H1 (cell line): ENCODE measurements around the gene TBC1D3B. TPM values are rescaled to one million over a fixed set of nuclear protein-coding genes. Genes with fewer than 3 reads are reported as not detected.
"Not testable (repeated sequence)": the region's sequence is repeated elsewhere in the genome, so short reads cannot be mapped to it uniquely, and the experiment has no call there.

Source experiments
- CTCF ChIA-PET: fragments of 300-600 bp; sonication (Branson Sonifier 250); formaldehyde crosslinking; loops from one replicate; lab custom pipeline; 2021; ENCODE audit not compliant: partially characterized antibody; lab: Charles Lee
- POLR2A ChIA-PET: fragments of 300-600 bp; sonication (Branson Sonifier 250); formaldehyde crosslinking; loops from one replicate; lab custom pipeline; 2021; ENCODE audit warnings: inconsistent platforms; ENCODE audit not compliant: partially characterized antibody; lab: Charles Lee
- DNase-seq, 2 experiments: peaks; one replicate each; pipeline versions ENCODE4 v3.0.0 to v3.0.0-alpha.2; 2010 to 2022; ENCODE audit warnings: low spot score in 2 of 2, low read depth in 1 of 2, mixed read lengths in 1 of 2
- FAIRE-seq: peaks from 2 replicates; lab custom pipeline; 2011; peaks lifted over from hg19 to GRCh38; lab: Jason Lieb, UNC
- H2AFZ ChIP-seq: 2 replicates; pipeline ENCODE4 v1.8.1; 2012; ENCODE audit warnings: low read length, inconsistent platforms
- H2AK5ac ChIP-seq: 2 replicates; pipeline ENCODE4 v1.6.1; 2013; ENCODE audit warnings: low read depth, low read length
- H2BK120ac ChIP-seq: replicated peaks from 2 replicates; pipeline ENCODE3; 2013; ENCODE audit warnings: low read depth, low read length, inconsistent platforms
- H2BK12ac ChIP-seq: 2 replicates; pipeline ENCODE4 v1.6.1; 2013; ENCODE audit warnings: low read depth, low read length
- H2BK15ac ChIP-seq: 2 replicates; pipeline ENCODE4 v1.6.1; 2013; ENCODE audit warnings: low read length
- H2BK20ac ChIP-seq: 2 replicates; pipeline ENCODE4 v1.6.1; 2013; ENCODE audit warnings: low read length
- H2BK5ac ChIP-seq: 2 replicates; pipeline ENCODE4 v1.6.1; 2013; ENCODE audit warnings: low read depth, low read length
- H3K14ac ChIP-seq: 2 replicates; pipeline ENCODE4 v1.6.1; 2013; ENCODE audit warnings: inconsistent platforms; ENCODE audit not compliant: insufficient read length
- H3K18ac ChIP-seq: 2 replicates; pipeline ENCODE4 v1.6.1; 2013; ENCODE audit warnings: low read length; ENCODE audit errors: extremely low read depth
- H3K23ac ChIP-seq: 2 replicates; pipeline ENCODE4 v1.6.1; 2013; ENCODE audit warnings: inconsistent platforms; ENCODE audit not compliant: insufficient read length
- H3K23me2 ChIP-seq: 2 replicates; pipeline ENCODE4 v1.6.1; 2013; ENCODE audit warnings: low read depth, low read length
- H3K27ac ChIP-seq: 2 replicates; pipeline ENCODE4 v1.6.1; 2011; ENCODE audit warnings: low read depth, low read length, inconsistent platforms
- H3K27me3 ChIP-seq, 4 experiments: replicated peaks in 1 of 4; 1 replicate in 1 of 4; 2 replicates in 3 of 4; pipeline versions ENCODE4 v1.6.1 to v1.8.1; 2011 to 2013; ENCODE audit warnings: low read length in 3 of 4, mild to moderate bottlenecking in 3 of 4, inconsistent platforms in 2 of 4, mixed read lengths in 2 of 4, moderate library complexity in 1 of 4; ENCODE audit not compliant: control insufficient read depth in 3 of 4, insufficient read depth in 3 of 4; ENCODE audit errors: extremely low read depth in 1 of 4
- H3K36me3 ChIP-seq, 4 experiments: 2 replicates each; pipeline versions ENCODE4 v1.6.1 to v1.8.1; 2011 to 2013; ENCODE audit warnings: mild to moderate bottlenecking in 4 of 4, low read length in 3 of 4, moderate library complexity in 2 of 4, control low read depth in 1 of 4, inconsistent platforms in 1 of 4; ENCODE audit not compliant: insufficient read depth in 4 of 4, control insufficient read depth in 2 of 4
- H3K4ac ChIP-seq: replicated peaks from 2 replicates; pipeline ENCODE3; 2013; ENCODE audit warnings: low read length, low read depth, mixed read lengths, inconsistent platforms; ENCODE audit not compliant: insufficient read length
- H3K4me1 ChIP-seq, 4 experiments: replicated peaks in 1 of 4; 1 replicate in 1 of 4; 2 replicates in 3 of 4; pipeline versions ENCODE4 v1.6.1 to v1.8.1; 2011 to 2013; ENCODE audit warnings: low read length in 3 of 4, inconsistent platforms in 2 of 4, mixed read lengths in 1 of 4; ENCODE audit not compliant: insufficient read depth in 4 of 4, control insufficient read depth in 3 of 4
- H3K4me2 ChIP-seq, 2 experiments: 2 replicates each; pipeline versions ENCODE4 v1.6.1 to v1.8.1; 2011 to 2013; ENCODE audit warnings: low read depth in 2 of 2, low read length in 2 of 2, control low read depth in 1 of 2, inconsistent platforms in 1 of 2, mild to moderate bottlenecking in 1 of 2; ENCODE audit not compliant: insufficient read depth in 1 of 2
- H3K4me3 ChIP-seq, 4 experiments: fragments of 200-600, 300-600 bp in 1 of 4; sonication (generic), shearing (Covaris generic), sonication (Bioruptor Twin) in 1 of 4; 2 replicates each; pipeline versions ENCODE4 v1.5.1 to v1.8.1; 2011 to 2016; ENCODE audit warnings: low read length in 4 of 4, low read depth in 3 of 4, control low read depth in 2 of 4, inconsistent platforms in 2 of 4, mild to moderate bottlenecking in 2 of 4, mixed read lengths in 1 of 4, moderate library complexity in 1 of 4; ENCODE audit not compliant: insufficient read depth in 2 of 4; ENCODE audit errors: extremely low read depth in 1 of 4
- H3K56ac ChIP-seq: replicated peaks from 2 replicates; pipeline ENCODE3; 2013; ENCODE audit warnings: low read depth, mild to moderate bottlenecking, mixed read lengths, low read length, inconsistent platforms; ENCODE audit not compliant: insufficient read length
- H3K79me1 ChIP-seq: 2 replicates; pipeline ENCODE4 v1.6.1; 2013; ENCODE audit warnings: low read depth, low read length, control low read depth
- H3K79me2 ChIP-seq, 2 experiments: 2 replicates each; pipeline versions ENCODE4 v1.6.1 to v1.8.1; 2012 to 2013; ENCODE audit warnings: low read length in 2 of 2, mild to moderate bottlenecking in 2 of 2, inconsistent platforms in 1 of 2; ENCODE audit not compliant: insufficient read depth in 2 of 2, control insufficient read depth in 1 of 2
- H3K9ac ChIP-seq, 4 experiments: replicated peaks in 1 of 4; 1 replicate in 1 of 4; 2 replicates in 3 of 4; pipeline versions ENCODE4 v1.6.1 to v1.8.1; 2011 to 2013; ENCODE audit warnings: low read depth in 3 of 4, low read length in 3 of 4, control low read depth in 2 of 4, mild to moderate bottlenecking in 2 of 4, moderate library complexity in 2 of 4, inconsistent platforms in 1 of 4; ENCODE audit errors: extremely low read depth in 1 of 4
- H3K9me3 ChIP-seq, 2 experiments: 2 replicates each; pipeline versions ENCODE4 v1.6.1 to v1.8.1; 2012 to 2013; ENCODE audit warnings: mild to moderate bottlenecking in 2 of 2, moderate library complexity in 2 of 2, control low read depth in 1 of 2, inconsistent platforms in 1 of 2, low read depth in 1 of 2, low read length in 1 of 2, mixed read lengths in 1 of 2; ENCODE audit not compliant: insufficient read depth in 2 of 2
- H4K20me1 ChIP-seq, 2 experiments: replicated peaks in 1 of 2; 2 replicates each; pipeline versions ENCODE3 to v1.8.1; 2011 to 2013; ENCODE audit warnings: inconsistent platforms in 2 of 2, low read length in 2 of 2, mild to moderate bottlenecking in 1 of 2; ENCODE audit not compliant: insufficient read depth in 2 of 2, control insufficient read depth in 1 of 2
- H4K5ac ChIP-seq: 2 replicates; pipeline ENCODE4 v1.6.1; 2013; ENCODE audit warnings: low read length, low read depth, mixed read lengths, inconsistent platforms; ENCODE audit not compliant: insufficient read length
- H4K8ac ChIP-seq: 2 replicates; pipeline ENCODE4 v1.8.0; 2013; ENCODE audit warnings: mild to moderate bottlenecking, moderate library complexity, low read length, inconsistent platforms; ENCODE audit not compliant: insufficient read depth; ENCODE audit errors: extremely low read depth
- H4K91ac ChIP-seq: replicated peaks from 2 replicates; pipeline ENCODE3; 2013; ENCODE audit warnings: low read length, mixed read lengths, inconsistent platforms; ENCODE audit not compliant: insufficient read length
- WGBS, 2 experiments: shearing (Covaris generic) in 1 of 2; methylation state at CpG; one replicate each; pipeline versions ENCODE4 v1.1.6 to v1.1.7; 2013 to 2015; ENCODE audit warnings: low lambda C conversion rate in 2 of 2, mixed read lengths in 2 of 2, inconsistent platforms in 1 of 2, low coverage in 1 of 2, missing lambda C conversion rate in 1 of 2; ENCODE audit not compliant: insufficient replicate concordance in 2 of 2, insufficient coverage in 1 of 2, insufficient read length in 1 of 2; ENCODE audit errors: extremely low coverage in 1 of 2, missing lambda C conversion rate in 1 of 2; 5-methylcytosine and 5-hydroxymethylcytosine counted together
- polyA plus RNA-seq, 7 experiments: library from polyadenylated mRNA; depleted of rRNA in 3 of 7; stranded (reverse) in 5 of 7; unstranded in 2 of 7; fragments of >200 nt in 5 of 7; fragments of 200-250 nt in 2 of 7; gene quantifications; 1 replicate in 5 of 7; 2 replicates in 1 of 7; 4 replicates in 1 of 7; pipeline versions ENCODE4 v1.2.1 to v1.2.3, GENCODE V29; 2011 to 2013; ENCODE audit warnings: missing spikeins in 2 of 7, mixed read lengths in 2 of 7
- total RNA-seq: library from RNA; stranded (reverse); fragmentation: NEBNext Ultra II Directional; extraction: Animal tissue kit (Norgen Biotek cat#: 25700); gene quantifications from 2 replicates; pipeline ENCODE4 v1.2.1, GENCODE V29; 2021

The TBC1D3B gene
- total and polyA plus RNA-seq, 2 of the 8 experiments (the other 6 are each of a cell fraction or from before 2014, with no cell fraction given): 0.54 to 6.2 TPM

GRCh38 chr17:36210439-36211211 lies 34.2 kb upstream of the TBC1D3B start, which contains the start of gene CCL4L2:
Gene CCL4L2 (plus strand): TSS chr17:36211063.
- H2BK5ac ChIP-seq, H3K79me1 ChIP-seq, H3K18ac ChIP-seq, H3K4me1 ChIP-seq, H3K4me3 ChIP-seq, DNase-seq, H2AK5ac ChIP-seq, H4K20me1 ChIP-seq, H2BK15ac ChIP-seq, H2BK12ac ChIP-seq, H3K23me2 ChIP-seq, H4K8ac ChIP-seq, H4K91ac ChIP-seq, H3K27me3 ChIP-seq, H4K5ac ChIP-seq, FAIRE-seq, H3K56ac ChIP-seq, H2BK120ac ChIP-seq, H3K23ac ChIP-seq, H3K9me3 ChIP-seq, H3K36me3 ChIP-seq, H2BK20ac ChIP-seq, H3K79me2 ChIP-seq, POLR2A ChIA-PET, H3K4ac ChIP-seq, H3K14ac ChIP-seq, H3K27ac ChIP-seq, H3K4me2 ChIP-seq, H2AFZ ChIP-seq, H3K9ac ChIP-seq: not testable (repeated sequence)
- CTCF ChIA-PET: interaction anchor here (1.1 kb wide), 1 partner anchor 82 kb away, joined by 3 read pairs; no protein-coding TSS in a partner anchor
- WGBS, 2 experiments: 83% methylated on average over 7 of the region's 7 CpGs; no CpG with 5 or more reads in 1 of the 2 experiments
